MG63 (cell line): Measurements from ENCODE around the gene TMEM106A. TPM values are rescaled to one million over a fixed set of nuclear protein-coding genes. Genes with fewer than 3 reads are reported as not detected.
"Not testable (repeated sequence)": the region's sequence is repeated elsewhere in the genome, so short reads cannot be mapped to it uniquely, and the experiment has no call there.

ENCODE experiments used
- DNase-seq: peaks from one replicate; pipeline ENCODE4 v3.0.0-alpha.2; 2020
- H3K27me3 ChIP-seq: fragments of 250-450 bp; sonication (Bioruptor Pico); 2 replicates; pipeline ENCODE4 v1.5.1; 2020; ENCODE audit warnings: mild to moderate bottlenecking, moderate library complexity
- H3K36me3 ChIP-seq: fragments of 250-450 bp; sonication (Bioruptor Pico); 2 replicates; pipeline ENCODE4 v1.5.1; 2020; ENCODE audit warnings: mild to moderate bottlenecking, moderate library complexity
- H3K4me3 ChIP-seq: fragments of 250-450 bp; sonication (Bioruptor Pico); 2 replicates; pipeline ENCODE4 v1.5.1; 2020; ENCODE audit warnings: mild to moderate bottlenecking, moderate library complexity
- H3K9me3 ChIP-seq: fragments of 250-450 bp; sonication (Bioruptor Pico); 2 replicates; pipeline ENCODE4 v1.5.1; 2020; ENCODE audit warnings: mild to moderate bottlenecking, moderate library complexity
- total RNA-seq: library from RNA; depleted of rRNA; stranded (reverse); fragments of >200 nt; shearing (Covaris generic); gene quantifications from 2 replicates; pipeline ENCODE4 v1.2.3, GENCODE V29; 2014; ENCODE audit warnings: low replicate concordance; rRNA removed

TMEM106A gene
- 0.10 and 0.99 TPM in 2 replicates for total RNA-seq

DNA sequence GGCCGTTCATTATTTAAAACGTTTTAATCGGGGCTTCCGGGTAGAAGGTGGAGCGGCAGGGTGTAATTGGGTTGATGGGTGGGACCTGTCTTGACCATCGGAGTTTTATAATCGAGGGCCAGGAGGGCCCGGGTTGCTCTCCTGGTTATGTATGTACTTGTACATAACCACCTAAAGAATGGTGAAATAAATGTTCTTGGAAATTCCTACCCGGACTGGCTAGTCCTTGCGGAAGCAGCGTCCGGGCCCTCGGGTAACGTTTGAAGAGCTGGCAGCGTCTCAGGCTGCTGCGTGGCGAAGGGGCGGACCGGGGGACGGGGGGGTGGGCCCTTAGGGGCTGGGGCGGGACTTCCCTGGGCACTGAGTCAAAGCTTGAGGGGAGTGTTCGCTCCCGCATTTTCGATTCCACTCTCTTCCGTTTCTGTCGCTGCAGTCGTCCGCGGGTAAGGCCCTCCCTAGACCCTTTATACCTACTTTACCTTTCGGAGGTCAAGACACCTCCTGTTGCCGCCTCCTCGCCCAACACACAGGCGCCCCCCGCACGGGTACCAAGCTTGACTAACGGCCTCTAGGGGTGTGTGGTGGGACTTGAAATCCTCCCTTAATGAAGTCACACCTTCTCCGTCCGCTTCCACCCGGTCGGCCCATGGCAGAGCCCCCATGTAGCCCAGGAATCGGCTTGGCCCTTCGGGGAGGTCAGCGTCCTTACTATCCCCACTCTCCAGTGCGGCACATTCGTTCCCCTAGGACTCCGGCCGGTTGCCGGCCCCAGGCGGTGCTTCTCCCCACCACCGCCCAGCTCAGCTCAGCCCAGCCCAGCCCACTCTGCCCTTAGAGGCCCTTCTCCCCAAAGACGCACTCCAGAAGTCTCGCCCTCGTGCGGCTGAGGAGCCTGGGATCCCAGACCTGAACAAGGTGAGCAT, at the start of gene TMEM106A:
Gene TMEM106A (plus strand): TSS at position 396 of the 923 bp plus-strand sequence. CDS start 1,167 bp downstream, outside the sequence.
- H3K36me3 ChIP-seq = peaks cover 34% of the 10 kb centered on the region
- peak; percentile 68 for DNase-seq
- H3K4me3 ChIP-seq = peak within 1 kb of the TSS; percentile 62
- H3K9me3 ChIP-seq = no peaks in the 10 kb centered on the region
- H3K27me3 ChIP-seq = no peaks in the 10 kb centered on the region

GRCh38 chr17:43165971-43166370, 45.7 kb upstream of the TMEM106A start:
- not testable (repeated sequence) for DNase-seq, H3K36me3 ChIP-seq, H3K4me3 ChIP-seq, H3K27me3 ChIP-seq, H3K9me3 ChIP-seq

DNA sequence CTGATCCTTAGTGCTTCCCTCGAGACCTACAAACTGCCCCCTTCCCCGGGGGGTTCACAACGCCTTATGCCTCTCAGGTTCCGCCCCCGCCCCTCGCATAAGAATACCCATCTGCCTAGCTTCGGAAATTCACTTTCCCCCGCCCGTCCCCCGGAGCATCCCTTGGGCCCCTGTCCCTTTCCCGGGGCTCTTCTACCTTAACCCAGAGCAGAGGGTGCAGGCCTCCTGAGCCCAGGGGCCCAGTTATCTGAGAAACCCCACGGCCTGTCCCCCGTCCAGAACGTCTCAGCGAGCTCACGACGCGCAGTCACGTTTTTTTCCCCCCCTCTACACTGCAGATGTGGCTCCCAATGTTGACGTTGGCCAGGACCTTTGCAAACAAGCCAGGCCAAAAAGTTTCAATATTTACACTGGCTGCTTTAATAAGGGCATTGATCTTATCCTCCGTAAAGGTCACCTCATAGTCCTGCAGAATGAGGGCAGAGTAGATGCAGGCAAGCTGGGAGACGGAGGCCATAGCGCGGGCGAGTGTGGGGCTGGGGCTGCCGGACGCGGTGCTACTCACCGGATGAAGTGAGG, 42.0 kb upstream of the TMEM106A start:
- peak; percentile 35 for DNase-seq
- Histone ChIP-seq H3K36me3 (no peaks in the 10 kb centered on the region; the same call in none of the 2 replicates), H3K4me3 (peak overlapping the region; percentile 68), H3K27me3 (no peaks in the 10 kb centered on the region), H3K9me3 (no peaks in the 10 kb centered on the region)

- peak; percentile 91 for DNase-seq
- Histone ChIP-seq H3K27me3 (no peaks in the 10 kb centered on the region), H3K36me3 (peaks cover 2% of the 10 kb centered on the region), H3K9me3 (no peaks in the 10 kb centered on the region), H3K4me3 (peak overlapping the region; percentile 68)
Measured at GRCh38 chr17:43170140-43170765, 41.4 kb upstream of the TMEM106A start.

- Histone ChIP-seq H3K9me3 (no peaks in the 10 kb centered on the region), H3K27me3 (no peaks in the 10 kb centered on the region), H3K36me3 (peaks cover 10% of the 10 kb centered on the region), H3K4me3 (peak within 1 kb of the TSS; percentile 68)
- peak; percentile 94 for DNase-seq
Measured at GRCh38 chr17:43170766-43171585, 40.7 kb upstream of the TMEM106A start, which contains the start of gene NBR1. Gene NBR1, plus strand, starts transcription at chr17:43171214. Its CDS starts 4,586 bp downstream, at chr17:43175800.

DNA sequence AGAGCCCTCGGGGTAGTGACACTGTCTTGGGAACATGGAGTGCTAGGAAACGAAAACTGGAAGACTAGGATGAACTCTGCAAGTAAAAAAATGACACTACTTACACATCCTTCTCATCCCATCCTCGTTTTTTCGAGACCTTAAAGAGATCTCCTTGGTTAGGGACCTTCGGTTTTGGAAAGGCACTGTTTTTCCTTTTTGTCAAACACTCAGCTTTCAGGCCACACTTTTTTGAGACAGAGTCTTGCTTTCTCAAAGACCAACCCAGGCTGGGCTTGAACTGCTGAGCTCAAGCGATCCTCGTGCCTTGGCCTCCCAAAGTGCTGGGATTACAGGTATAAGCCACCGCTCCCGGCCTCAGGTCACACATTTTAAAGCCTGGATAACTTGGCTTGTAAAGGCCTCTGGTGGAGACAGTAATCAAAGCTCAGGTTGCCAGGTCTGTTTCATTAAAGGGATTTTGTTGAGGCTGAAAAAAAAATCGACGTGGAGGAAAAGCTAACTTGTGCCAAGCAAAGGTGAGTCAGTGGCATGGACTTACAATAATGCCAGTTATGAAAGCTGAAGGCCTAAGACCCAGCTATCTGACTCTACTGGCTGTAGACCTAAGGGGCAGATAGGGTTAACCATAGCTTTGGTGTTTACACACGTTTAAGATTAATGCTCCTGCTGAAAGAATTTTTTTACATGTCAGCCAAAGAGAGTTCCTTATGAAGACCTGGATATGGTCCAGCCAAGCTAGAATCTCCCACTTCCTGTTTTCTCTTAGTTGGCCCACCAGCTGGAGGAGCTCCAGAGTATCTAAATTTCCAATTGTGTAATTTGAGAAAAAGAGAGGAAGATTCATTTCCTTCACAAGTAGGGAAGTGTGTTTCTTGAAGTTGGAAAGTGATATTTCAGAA, 39.8 kb upstream of the TMEM106A start:
- Histone ChIP-seq H3K36me3 (peaks cover 16% of the 10 kb centered on the region), H3K9me3 (no peaks in the 10 kb centered on the region), H3K4me3 (peak overlapping the region; percentile 68), H3K27me3 (no peaks in the 10 kb centered on the region)
- DNase-seq = peak; percentile 76

- Histone ChIP-seq H3K36me3 (peaks cover 35% of the 10 kb centered on the region), H3K4me3 (no peak overlapping the region), H3K27me3 (no peaks in the 10 kb centered on the region), H3K9me3 (no peaks in the 10 kb centered on the region)
- no peak for DNase-seq
Measured at GRCh38 chr17:43175213-43176118, 36.2 kb upstream of the TMEM106A start.

- Histone ChIP-seq H3K9me3 (no peaks in the 10 kb centered on the region), H3K4me3 (no peak overlapping the region), H3K27me3 (no peaks in the 10 kb centered on the region), H3K36me3 (peaks cover 39% of the 10 kb centered on the region)
- DNase-seq = no peak
Measured at GRCh38 chr17:43176119-43176570, 35.5 kb upstream of the TMEM106A start.

GRCh38 chr17:43183921-43184320, 27.8 kb upstream of the TMEM106A start:
- H3K4me3 ChIP-seq = no peak overlapping the region

DNA sequence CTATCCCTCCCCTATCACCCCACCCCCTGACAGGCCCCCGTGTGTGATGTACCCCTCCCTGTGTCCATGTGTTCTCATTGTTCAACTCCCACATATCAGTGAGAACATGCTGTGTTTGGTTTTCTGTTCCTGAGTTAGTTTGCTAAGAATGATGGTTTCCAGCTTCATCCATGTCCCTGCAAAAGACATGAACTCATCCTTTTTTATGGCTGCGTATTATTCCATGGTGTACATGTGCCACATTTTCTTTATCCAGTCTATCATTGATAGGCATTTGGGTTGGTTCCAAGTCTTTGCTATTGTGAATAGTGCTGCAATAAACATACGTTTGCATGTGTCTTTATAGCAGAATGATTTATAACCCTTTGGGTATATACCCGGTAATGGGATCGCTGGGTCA, 25.0 kb upstream of the TMEM106A start:
- not testable (repeated sequence) for H3K4me3 ChIP-seq, DNase-seq, H3K27me3 ChIP-seq, H3K9me3 ChIP-seq
- peaks cover 49% of the 10 kb centered on the region for H3K36me3 ChIP-seq

More at GRCh38 chr17:43183921-43184320, 27.8 kb upstream of the TMEM106A start:
- peaks cover 34% of the 10 kb centered on the region for H3K36me3 ChIP-seq
- no peak for DNase-seq
- H3K9me3 ChIP-seq = no peaks in the 10 kb centered on the region
- no peaks in the 10 kb centered on the region for H3K27me3 ChIP-seq

- Histone ChIP-seq H3K4me3 (no peak overlapping the region), H3K27me3 (no peaks in the 10 kb centered on the region), H3K36me3 (peaks cover 68% of the 10 kb centered on the region), H3K9me3 (no peaks in the 10 kb centered on the region)
- DNase-seq = no peak
Measured at GRCh38 chr17:43193251-43193650, 18.4 kb upstream of the TMEM106A start.

DNA sequence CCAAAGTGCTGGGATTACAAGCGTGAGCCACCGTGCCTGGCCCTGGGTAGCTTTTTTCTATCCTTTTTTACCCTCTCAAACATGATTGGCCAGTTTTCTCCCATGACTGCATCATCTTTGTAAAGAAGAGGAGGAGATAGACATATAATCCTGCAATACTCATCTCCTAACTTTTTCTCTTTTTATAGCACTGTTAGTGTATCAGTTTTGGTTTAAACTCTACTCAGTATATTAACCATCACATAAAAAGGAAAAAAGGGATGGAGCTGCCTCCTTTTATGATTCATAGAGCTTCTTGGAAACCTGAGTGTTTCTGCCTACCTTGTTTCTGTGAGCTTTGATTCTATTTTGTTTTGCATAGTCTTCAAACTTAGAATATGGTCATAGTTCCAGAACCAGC, 12.0 kb upstream of the TMEM106A start:
- Histone ChIP-seq H3K27me3 (no peaks in the 10 kb centered on the region), H3K36me3 (peaks cover 67% of the 10 kb centered on the region)
- DNase-seq = no peak

GRCh38 chr17:43200127-43200526, 11.5 kb upstream of the TMEM106A start:
- H3K36me3 ChIP-seq = peaks cover 66% of the 10 kb centered on the region
- H3K4me3 ChIP-seq = no peak overlapping the region
- no peak for DNase-seq
- H3K27me3 ChIP-seq = no peaks in the 10 kb centered on the region
- H3K9me3 ChIP-seq = no peaks in the 10 kb centered on the region

More for the DNA sequence above, 12.0 kb upstream of the TMEM106A start:
- Histone ChIP-seq H3K9me3 (no peaks in the 10 kb centered on the region), H3K4me3 (no peak overlapping the region)

- peaks cover 58% of the 10 kb centered on the region for H3K36me3 ChIP-seq
- DNase-seq, H3K4me3 ChIP-seq, H3K9me3 ChIP-seq, H3K27me3 ChIP-seq: not testable (repeated sequence)
Measured at GRCh38 chr17:43203013-43203412, 8.7 kb upstream of the TMEM106A start.
